Stomach (tissue), 4 donors: ENCODE results near the gene IL1RAPL2.

Experiments
- POLR2A ChIP-seq, 4 donors: fragments of 450-650 bp; IDR thresholded peaks; one replicate each; pipeline ENCODE4 v1.6.1; 2016; ENCODE audit warnings: antibody characterized with exemption in 4 of 4, control low read depth in 2 of 4, mild to moderate bottlenecking in 1 of 4, moderate library complexity in 1 of 4
- TF ChIP-seq, protein P1 (sequence below), 7 experiments: fragments of 450-650 bp in 4 of 7; fragments of 200-600 bp in 3 of 7; sonication (generic) in 3 of 7; IDR thresholded peaks; one replicate each; pipeline ENCODE4 v1.5.1; 2016 to 2019; ENCODE audit warnings: antibody characterized with exemption in 7 of 7, control low read depth in 2 of 7, mild to moderate bottlenecking in 1 of 7

DNA sequence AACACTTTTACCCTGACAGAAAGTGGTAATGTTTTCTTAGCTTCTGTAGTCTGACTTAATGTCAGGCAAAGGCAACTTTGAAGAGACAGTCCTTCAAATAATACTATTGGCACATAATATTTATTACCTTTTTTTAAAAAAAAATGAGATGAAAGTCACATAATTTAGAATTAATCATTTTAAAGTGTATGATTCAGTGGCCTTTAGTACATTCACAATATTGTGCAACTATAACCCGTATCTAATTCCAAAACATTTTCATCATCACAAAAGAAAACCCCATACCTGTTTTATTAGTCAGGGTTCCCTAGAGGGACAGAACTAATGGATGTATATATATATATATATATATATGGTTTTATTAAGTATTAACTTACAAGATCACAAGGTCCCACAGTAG lies 749.2 kb downstream of the IL1RAPL2 start:
- TF ChIP-seq, protein P1, sequence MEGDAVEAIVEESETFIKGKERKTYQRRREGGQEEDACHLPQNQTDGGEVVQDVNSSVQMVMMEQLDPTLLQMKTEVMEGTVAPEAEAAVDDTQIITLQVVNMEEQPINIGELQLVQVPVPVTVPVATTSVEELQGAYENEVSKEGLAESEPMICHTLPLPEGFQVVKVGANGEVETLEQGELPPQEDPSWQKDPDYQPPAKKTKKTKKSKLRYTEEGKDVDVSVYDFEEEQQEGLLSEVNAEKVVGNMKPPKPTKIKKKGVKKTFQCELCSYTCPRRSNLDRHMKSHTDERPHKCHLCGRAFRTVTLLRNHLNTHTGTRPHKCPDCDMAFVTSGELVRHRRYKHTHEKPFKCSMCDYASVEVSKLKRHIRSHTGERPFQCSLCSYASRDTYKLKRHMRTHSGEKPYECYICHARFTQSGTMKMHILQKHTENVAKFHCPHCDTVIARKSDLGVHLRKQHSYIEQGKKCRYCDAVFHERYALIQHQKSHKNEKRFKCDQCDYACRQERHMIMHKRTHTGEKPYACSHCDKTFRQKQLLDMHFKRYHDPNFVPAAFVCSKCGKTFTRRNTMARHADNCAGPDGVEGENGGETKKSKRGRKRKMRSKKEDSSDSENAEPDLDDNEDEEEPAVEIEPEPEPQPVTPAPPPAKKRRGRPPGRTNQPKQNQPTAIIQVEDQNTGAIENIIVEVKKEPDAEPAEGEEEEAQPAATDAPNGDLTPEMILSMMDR (IDR thresholded peaks at IDR 0.05), result no peak
- no peak for TF ChIP-seq POLR2A (IDR thresholded peaks at IDR 0.05)
